ENCODE measurements around the gene RARRES1. TPM values are rescaled to one million over a fixed set of nuclear protein-coding genes. Genes with fewer than 3 reads are reported as not detected.

Gene RARRES1
- total and polyA plus RNA-seq, 2 experiments from 2014 or later: 0.10 to 0.82 TPM

DNA sequence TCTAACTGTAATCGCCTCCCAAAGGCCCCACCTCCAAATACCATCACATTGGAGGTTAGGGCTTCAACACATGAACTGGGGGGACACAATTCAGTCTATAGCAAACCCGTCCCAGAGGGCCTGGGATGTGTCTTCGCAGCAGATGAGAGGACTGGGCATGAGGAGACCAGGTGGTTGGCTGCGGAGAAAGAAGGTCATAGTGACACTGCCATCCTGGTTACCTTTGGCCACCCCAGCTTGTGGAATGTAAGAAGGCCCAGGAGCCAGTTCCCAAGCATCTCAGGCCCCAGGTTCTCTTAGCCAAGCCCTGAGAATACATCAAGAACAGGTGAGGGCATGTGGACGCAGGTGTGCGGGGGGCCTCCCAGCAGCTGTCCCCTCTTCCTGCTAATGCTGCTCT lies 6.4 kb upstream of the RARRES1 start:
- no peaks in the 10 kb centered on the region for H3F3A ChIP-seq (replicated peaks; ENCODE audit: low read depth)
- H3K4me2 ChIP-seq: no peak overlapping the region
- no peaks in the 10 kb centered on the region for H3K4me1 ChIP-seq (ENCODE audit: insufficient read depth)
- no peak overlapping the region for H3K27ac Mint-ChIP-seq
- peaks cover 5% of the 10 kb centered on the region; the same call in 1 of the 3 replicates for H3K36me3 Mint-ChIP-seq (ENCODE audit: low read depth)
- H3K27me3 ChIP-seq (ENCODE audit: insufficient read depth): 0 out of 2 replicates have a peak, but pooled peaks cover 1% of the 10 kb centered on the region
- H3K4me3 ChIP-seq: no peak overlapping the region
- H2AFZ ChIP-seq: no peak overlapping the region
- peaks cover 4% of the 10 kb centered on the region; the same call in 2 of the 3 replicates for H3K9me3 Mint-ChIP-seq
- H3K79me2 ChIP-seq (replicated peaks; ENCODE audit: insufficient read depth): no peaks in the 10 kb centered on the region
- no peak overlapping the region for H3K27ac ChIP-seq (ENCODE audit: low read depth)
- ATAC-seq (no peak), DNase-seq (ENCODE audit: low spot score) (no peak)
- H3K27me3 Mint-ChIP-seq (ENCODE audit: insufficient read depth, low read depth, poor library complexity): peaks cover 4% of the 10 kb centered on the region
- TF ChIP-seq POLR2AphosphoS5 (IDR thresholded peaks at IDR 0.05; ENCODE audit: low read depth) (no peak), NANOG (IDR thresholded peaks at IDR 0.05; ENCODE audit: borderline replicate concordance) (no peak)
- TF ChIP-seq, protein P1, sequence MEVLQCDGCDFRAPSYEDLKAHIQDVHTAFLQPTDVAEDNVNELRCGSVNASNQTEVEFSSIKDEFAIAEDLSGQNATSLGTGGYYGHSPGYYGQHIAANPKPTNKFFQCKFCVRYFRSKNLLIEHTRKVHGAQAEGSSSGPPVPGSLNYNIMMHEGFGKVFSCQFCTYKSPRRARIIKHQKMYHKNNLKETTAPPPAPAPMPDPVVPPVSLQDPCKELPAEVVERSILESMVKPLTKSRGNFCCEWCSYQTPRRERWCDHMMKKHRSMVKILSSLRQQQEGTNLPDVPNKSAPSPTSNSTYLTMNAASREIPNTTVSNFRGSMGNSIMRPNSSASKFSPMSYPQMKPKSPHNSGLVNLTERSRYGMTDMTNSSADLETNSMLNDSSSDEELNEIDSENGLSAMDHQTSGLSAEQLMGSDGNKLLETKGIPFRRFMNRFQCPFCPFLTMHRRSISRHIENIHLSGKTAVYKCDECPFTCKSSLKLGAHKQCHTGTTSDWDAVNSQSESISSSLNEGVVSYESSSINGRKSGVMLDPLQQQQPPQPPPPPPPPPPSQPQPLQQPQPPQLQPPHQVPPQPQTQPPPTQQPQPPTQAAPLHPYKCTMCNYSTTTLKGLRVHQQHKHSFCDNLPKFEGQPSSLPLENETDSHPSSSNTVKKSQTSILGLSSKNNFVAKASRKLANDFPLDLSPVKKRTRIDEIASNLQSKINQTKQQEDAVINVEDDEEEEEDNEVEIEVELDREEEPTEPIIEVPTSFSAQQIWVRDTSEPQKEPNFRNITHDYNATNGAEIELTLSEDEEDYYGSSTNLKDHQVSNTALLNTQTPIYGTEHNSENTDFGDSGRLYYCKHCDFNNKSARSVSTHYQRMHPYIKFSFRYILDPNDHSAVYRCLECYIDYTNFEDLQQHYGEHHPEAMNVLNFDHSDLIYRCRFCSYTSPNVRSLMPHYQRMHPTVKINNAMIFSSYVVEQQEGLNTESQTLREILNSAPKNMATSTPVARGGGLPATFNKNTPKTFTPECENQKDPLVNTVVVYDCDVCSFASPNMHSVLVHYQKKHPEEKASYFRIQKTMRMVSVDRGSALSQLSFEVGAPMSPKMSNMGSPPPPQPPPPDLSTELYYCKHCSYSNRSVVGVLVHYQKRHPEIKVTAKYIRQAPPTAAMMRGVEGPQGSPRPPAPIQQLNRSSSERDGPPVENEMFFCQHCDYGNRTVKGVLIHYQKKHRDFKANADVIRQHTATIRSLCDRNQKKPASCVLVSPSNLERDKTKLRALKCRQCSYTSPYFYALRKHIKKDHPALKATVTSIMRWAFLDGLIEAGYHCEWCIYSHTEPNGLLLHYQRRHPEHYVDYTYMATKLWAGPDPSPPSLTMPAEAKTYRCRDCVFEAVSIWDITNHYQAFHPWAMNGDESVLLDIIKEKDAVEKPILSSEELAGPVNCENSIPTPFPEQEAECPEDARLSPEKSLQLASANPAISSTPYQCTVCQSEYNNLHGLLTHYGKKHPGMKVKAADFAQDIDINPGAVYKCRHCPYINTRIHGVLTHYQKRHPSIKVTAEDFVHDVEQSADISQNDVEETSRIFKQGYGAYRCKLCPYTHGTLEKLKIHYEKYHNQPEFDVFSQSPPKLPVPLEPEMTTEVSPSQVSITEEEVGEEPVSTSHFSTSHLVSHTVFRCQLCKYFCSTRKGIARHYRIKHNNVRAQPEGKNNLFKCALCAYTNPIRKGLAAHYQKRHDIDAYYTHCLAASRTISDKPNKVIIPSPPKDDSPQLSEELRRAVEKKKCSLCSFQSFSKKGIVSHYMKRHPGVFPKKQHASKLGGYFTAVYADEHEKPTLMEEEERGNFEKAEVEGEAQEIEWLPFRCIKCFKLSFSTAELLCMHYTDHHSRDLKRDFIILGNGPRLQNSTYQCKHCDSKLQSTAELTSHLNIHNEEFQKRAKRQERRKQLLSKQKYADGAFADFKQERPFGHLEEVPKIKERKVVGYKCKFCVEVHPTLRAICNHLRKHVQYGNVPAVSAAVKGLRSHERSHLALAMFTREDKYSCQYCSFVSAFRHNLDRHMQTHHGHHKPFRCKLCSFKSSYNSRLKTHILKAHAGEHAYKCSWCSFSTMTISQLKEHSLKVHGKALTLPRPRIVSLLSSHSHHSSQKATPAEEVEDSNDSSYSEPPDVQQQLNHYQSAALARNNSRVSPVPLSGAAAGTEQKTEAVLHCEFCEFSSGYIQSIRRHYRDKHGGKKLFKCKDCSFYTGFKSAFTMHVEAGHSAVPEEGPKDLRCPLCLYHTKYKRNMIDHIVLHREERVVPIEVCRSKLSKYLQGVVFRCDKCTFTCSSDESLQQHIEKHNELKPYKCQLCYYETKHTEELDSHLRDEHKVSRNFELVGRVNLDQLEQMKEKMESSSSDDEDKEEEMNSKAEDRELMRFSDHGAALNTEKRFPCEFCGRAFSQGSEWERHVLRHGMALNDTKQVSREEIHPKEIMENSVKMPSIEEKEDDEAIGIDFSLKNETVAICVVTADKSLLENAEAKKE (CRISPR knock-in tag; IDR thresholded peaks at IDR 0.05): no peak
- H4K20me1 ChIP-seq (replicated peaks; ENCODE audit: insufficient read depth): no peaks in the 10 kb centered on the region
- no peaks in the 10 kb centered on the region for H3K36me3 ChIP-seq (ENCODE audit: insufficient read depth)
- no peaks in the 10 kb centered on the region for H3K4me1 Mint-ChIP-seq
- no peak overlapping the region for H3K4me3 Mint-ChIP-seq
- no peaks in the 10 kb centered on the region for H3K9me2 ChIP-seq (ENCODE audit: insufficient read depth)

DNA sequence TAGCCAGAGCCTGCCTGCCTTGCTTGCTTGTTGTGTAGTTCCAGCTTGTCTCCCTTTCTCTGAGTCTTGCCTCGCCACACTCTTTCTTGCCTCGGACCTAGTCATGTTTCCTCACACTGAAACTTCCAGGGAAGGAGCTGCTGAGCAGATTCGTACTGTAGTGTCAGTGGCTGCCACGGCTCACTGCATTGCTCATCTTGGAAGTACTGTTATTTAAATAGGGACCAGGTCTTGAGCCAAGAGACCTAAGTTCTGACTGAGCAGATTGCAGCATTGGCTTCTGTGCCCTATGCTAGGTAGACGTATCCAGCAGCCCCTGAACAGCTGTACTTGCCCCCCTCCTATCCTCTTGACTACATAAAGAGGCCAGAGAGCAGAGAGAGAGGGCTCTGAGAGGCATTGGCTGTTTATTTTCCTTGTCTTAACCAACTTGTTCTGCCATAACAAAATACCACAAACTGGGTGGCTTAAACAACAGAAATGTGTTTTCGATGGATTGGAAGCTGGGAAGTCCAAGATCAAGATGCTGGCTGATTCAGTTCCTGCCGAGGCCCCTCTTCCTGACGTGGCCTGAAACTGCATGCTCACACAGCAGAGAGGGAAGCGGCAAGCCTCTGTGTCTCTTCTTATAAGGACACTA lies 5.8 kb upstream of the RARRES1 start:
- H3K36me3 ChIP-seq (ENCODE audit: insufficient read depth): no peaks in the 10 kb centered on the region
- ATAC-seq (no peak), DNase-seq (ENCODE audit: low spot score) (no peak)
- no peaks in the 10 kb centered on the region for H3K9me2 ChIP-seq (ENCODE audit: insufficient read depth)
- H4K20me1 ChIP-seq (replicated peaks; ENCODE audit: insufficient read depth): no peaks in the 10 kb centered on the region
- H3K4me3 Mint-ChIP-seq: no peak overlapping the region
- H3K4me2 ChIP-seq: no peak overlapping the region
- H3K4me1 ChIP-seq (ENCODE audit: insufficient read depth): no peaks in the 10 kb centered on the region
- no peaks in the 10 kb centered on the region for H3F3A ChIP-seq (replicated peaks; ENCODE audit: low read depth)
- no peak overlapping the region for H3K27ac ChIP-seq (ENCODE audit: low read depth)
- peaks cover 7% of the 10 kb centered on the region; the same call in 1 of the 2 replicates for H3K27me3 ChIP-seq (ENCODE audit: insufficient read depth)
- no peak overlapping the region for H3K4me3 ChIP-seq
- TF ChIP-seq STAT1 (IDR thresholded peaks at IDR 0.05; ENCODE audit: unreplicated experiment): no peak
- TF ChIP-seq, protein P1 (CRISPR knock-in tag; IDR thresholded peaks at IDR 0.05): no peak
- no peaks in the 10 kb centered on the region for H3K79me2 ChIP-seq (replicated peaks; ENCODE audit: insufficient read depth)
- no peaks in the 10 kb centered on the region for H3K4me1 Mint-ChIP-seq
- peaks cover 4% of the 10 kb centered on the region; the same call in 2 of the 3 replicates for H3K9me3 Mint-ChIP-seq
- H3K27me3 Mint-ChIP-seq (ENCODE audit: insufficient read depth, low read depth, poor library complexity): peaks cover 5% of the 10 kb centered on the region
- no peak overlapping the region for H2AFZ ChIP-seq
- H3K36me3 Mint-ChIP-seq (ENCODE audit: low read depth): peaks cover 5% of the 10 kb centered on the region; the same call in 1 of the 3 replicates
- peak overlapping the region; percentile 58; the same call in 1 of the 2 replicates for H3K27ac Mint-ChIP-seq

All from GM23338 (cell line).